ENCODE data around the gene TIMP2. TPM values are rescaled to one million over a fixed set of nuclear protein-coding genes. Genes with fewer than 3 reads are reported as not detected.

TIMP2 gene
- total and polyA plus RNA-seq, 5 donors: 86.9 to 183 (median 167) TPM

DNA sequence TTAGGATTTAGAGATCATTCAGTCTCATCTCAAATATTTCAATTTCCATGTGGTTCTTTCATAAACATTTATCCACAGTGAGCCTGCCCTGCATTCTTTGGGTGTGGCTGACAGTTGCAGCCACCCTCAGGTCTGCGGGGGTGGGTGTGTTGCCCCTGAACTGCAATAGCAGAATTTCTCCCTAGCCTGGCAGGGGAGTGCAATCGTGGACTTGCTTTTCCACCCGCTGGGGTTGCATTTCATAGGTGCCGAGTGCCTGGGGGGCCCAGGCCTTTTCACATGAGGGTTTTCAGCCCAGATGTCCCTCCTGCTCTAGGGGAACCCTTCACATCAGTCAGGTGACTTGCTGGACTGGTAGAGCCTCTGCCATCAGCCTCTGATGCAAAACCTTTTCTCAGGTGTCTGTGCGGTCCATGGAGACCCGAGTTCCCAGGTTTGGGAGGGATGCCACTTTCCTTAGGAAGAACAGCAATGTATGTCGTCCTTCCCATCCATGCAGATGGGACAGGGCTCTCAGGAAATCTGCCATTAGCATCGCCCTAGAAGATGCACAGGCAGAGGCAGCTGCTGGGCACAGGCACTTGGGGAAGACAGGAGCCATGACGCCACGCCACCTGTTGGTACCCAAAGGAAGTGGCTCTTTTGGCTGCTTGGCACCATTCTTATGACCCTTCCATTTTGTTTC, 82.2 kb downstream of the TIMP2 start:
- H3K9me3 ChIP-seq (ENCODE audit: control insufficient read depth, low read length): no peaks in the 10 kb centered on the region
- no peak overlapping the region for H3K27ac ChIP-seq (ENCODE audit: low read length)
- H3K4me1 ChIP-seq (ENCODE audit: control insufficient read depth, insufficient read depth, low read length): peaks cover 2% of the 10 kb centered on the region
- ATAC-seq (no peak), DNase-seq (peak in 1 of 3 donors; percentile 15)
- H3K4me3 ChIP-seq (ENCODE audit: low read length): no peak overlapping the region
- H3K27me3 ChIP-seq (ENCODE audit: control insufficient read depth, insufficient read depth): no peaks in the 10 kb centered on the region
- WGBS: 64% methylated on average over 10 of the region's 10 CpGs
- intact Hi-C loops (cut with DNase I): no loop called here

DNA sequence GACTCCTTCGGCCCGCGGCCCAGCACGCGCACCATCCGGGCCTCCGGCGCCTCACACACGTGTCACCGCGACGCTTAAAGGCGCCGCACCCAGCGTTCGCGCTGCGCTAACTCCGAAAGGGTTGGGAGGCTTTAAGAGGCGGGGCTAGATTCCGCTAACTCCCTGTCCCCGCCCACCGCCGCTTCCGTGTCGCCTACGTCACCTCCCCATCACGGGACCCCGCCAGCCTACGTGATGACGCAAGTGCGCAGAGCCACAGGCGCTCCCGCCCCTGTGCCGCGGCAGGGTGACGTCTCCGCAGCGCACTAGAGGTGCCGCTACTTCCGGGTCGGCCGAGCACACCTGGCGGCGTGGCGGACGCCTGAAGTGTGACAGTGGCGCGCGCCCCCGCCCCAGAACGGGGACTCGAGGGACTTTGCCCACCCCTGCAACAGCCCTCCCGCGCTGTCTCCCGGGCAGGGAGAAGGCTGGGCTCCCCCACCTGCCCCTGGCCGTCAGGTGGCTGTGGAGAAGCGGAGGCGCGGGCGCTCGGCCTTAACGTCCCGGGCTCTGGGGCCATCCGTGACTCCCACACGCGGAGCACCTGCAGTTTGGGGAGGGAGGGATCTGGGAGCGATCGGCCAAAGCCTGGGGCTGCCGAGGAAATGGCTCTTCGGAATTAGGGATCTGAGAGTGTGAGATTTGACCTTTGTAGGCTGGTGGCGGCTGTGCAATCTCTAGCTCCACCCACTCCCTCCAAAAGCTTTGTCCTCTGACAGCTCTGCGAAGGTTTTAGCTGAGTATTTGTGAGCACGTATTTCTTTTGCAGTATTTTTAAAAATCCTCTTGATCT, 84.2 kb downstream of the TIMP2 start, which contains the start of gene USP36:
Gene USP36, minus strand, starts transcription at position 35 of the 832 bp plus-strand sequence. CDS start 4,451 bp downstream, outside the sequence.
- under 1% methylated on average over 74 of the region's 74 CpGs for WGBS
- Histone ChIP-seq H3K27me3 (ENCODE audit: control insufficient read depth, insufficient read depth) (no peaks in the 10 kb centered on the region), H3K27ac (ENCODE audit: low read length) (peak within 1 kb of the TSS; percentile 85), H3K9me3 (ENCODE audit: control insufficient read depth, low read length) (no peaks in the 10 kb centered on the region), H3K4me3 (ENCODE audit: low read length) (peak within 1 kb of the TSS; percentile 80), H3K4me1 (ENCODE audit: control insufficient read depth, insufficient read depth, low read length) (peaks cover 2% of the 10 kb centered on the region)
- ATAC-seq (peak; percentile 97 to 98), DNase-seq (peak; percentile 100)
- intact Hi-C loops (cut with DNase I): no loop called here

DNA sequence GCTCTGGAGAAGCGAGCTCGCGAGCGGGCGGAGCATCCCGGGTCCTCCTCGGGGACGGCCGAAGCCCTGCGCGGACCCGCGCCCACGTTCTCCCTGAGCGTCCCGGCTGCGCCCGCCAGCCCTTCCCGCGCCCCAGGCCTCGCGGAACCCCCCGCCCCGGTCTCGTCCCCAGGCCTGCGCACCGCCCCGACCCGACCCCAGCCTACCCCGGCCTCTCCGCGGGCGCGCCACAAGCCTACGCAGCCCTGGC, 84.7 kb downstream of the TIMP2 start:
- DNase-seq: no peak
- 1% methylated on average over 35 of the region's 35 CpGs for WGBS
- no peaks in the 10 kb centered on the region for H3K9me3 ChIP-seq (ENCODE audit: control insufficient read depth, low read length)
- no peaks in the 10 kb centered on the region for H3K27me3 ChIP-seq (ENCODE audit: control insufficient read depth, insufficient read depth)
- ATAC-seq: no peak
- peaks cover 2% of the 10 kb centered on the region for H3K4me1 ChIP-seq (ENCODE audit: control insufficient read depth, insufficient read depth, low read length)
- H3K27ac ChIP-seq (ENCODE audit: low read length): peak overlapping the region; percentile 85
- intact Hi-C loops (cut with DNase I): no loop called here
- peak overlapping the region; percentile 80 for H3K4me3 ChIP-seq (ENCODE audit: low read length)

GRCh38 chr17:78839762-78840529, 85.2 kb downstream of the TIMP2 start:
- Histone ChIP-seq H3K27ac (ENCODE audit: low read length) (peak overlapping the region; percentile 85), H3K4me1 (ENCODE audit: control insufficient read depth, insufficient read depth, low read length) (peaks cover 2% of the 10 kb centered on the region), H3K4me3 (ENCODE audit: low read length) (peak overlapping the region; percentile 80), H3K9me3 (ENCODE audit: control insufficient read depth, low read length) (no peaks in the 10 kb centered on the region), H3K27me3 (ENCODE audit: control insufficient read depth, insufficient read depth) (no peaks in the 10 kb centered on the region)
- peak in 2 of 3 donors; percentile 61 to 78 for DNase-seq
- under 1% methylated on average over 73 of the region's 73 CpGs for WGBS
- intact Hi-C loops (cut with DNase I): no loop called here
- peak; percentile 13 to 45 for ATAC-seq

GRCh38 chr17:78839235-78839761, 85.9 kb downstream of the TIMP2 start:
- 20% methylated on average over 11 of the region's 11 CpGs for WGBS
- no peak for DNase-seq

GRCh38 chr17:78838574-78839005, 86.6 kb downstream of the TIMP2 start:
- no peaks in the 10 kb centered on the region for H3K27me3 ChIP-seq (ENCODE audit: control insufficient read depth, insufficient read depth)
- intact Hi-C loops (cut with DNase I): no loop called here
- ATAC-seq: no peak
- WGBS: 91% methylated on average over 22 of the region's 22 CpGs
- H3K27ac ChIP-seq (ENCODE audit: low read length): no peak overlapping the region
- H3K4me1 ChIP-seq (ENCODE audit: control insufficient read depth, insufficient read depth, low read length): peaks cover 2% of the 10 kb centered on the region
- no peak overlapping the region for H3K4me3 ChIP-seq (ENCODE audit: low read length)
- H3K9me3 ChIP-seq (ENCODE audit: control insufficient read depth, low read length): no peaks in the 10 kb centered on the region
- no peak for DNase-seq

More at GRCh38 chr17:78839235-78839761, 85.9 kb downstream of the TIMP2 start:
- Histone ChIP-seq H3K27me3 (ENCODE audit: control insufficient read depth, insufficient read depth) (no peaks in the 10 kb centered on the region), H3K4me1 (ENCODE audit: control insufficient read depth, insufficient read depth, low read length) (peaks cover 2% of the 10 kb centered on the region), H3K27ac (ENCODE audit: low read length) (peak overlapping the region; percentile 85), H3K4me3 (ENCODE audit: low read length) (peak overlapping the region; percentile 80), H3K9me3 (ENCODE audit: control insufficient read depth, low read length) (no peaks in the 10 kb centered on the region)
- intact Hi-C loops (cut with DNase I): no loop called here
- no peak for ATAC-seq

GRCh38 chr17:78836420-78837021, 88.7 kb downstream of the TIMP2 start:
- H3K4me3 ChIP-seq (ENCODE audit: low read length): no peak overlapping the region
- no peak for ATAC-seq
- WGBS: 79% methylated on average over 5 of the region's 5 CpGs
- no peaks in the 10 kb centered on the region for H3K9me3 ChIP-seq (ENCODE audit: control insufficient read depth, low read length)
- H3K27me3 ChIP-seq (ENCODE audit: control insufficient read depth, insufficient read depth): no peaks in the 10 kb centered on the region
- H3K27ac ChIP-seq (ENCODE audit: low read length): no peak overlapping the region
- intact Hi-C loops (cut with DNase I): no loop called here
- DNase-seq: no peak
- H3K4me1 ChIP-seq (ENCODE audit: control insufficient read depth, insufficient read depth, low read length): peaks cover 2% of the 10 kb centered on the region

GRCh38 chr17:78834571-78834970, 90.6 kb downstream of the TIMP2 start:
- Histone ChIP-seq H3K9me3 (ENCODE audit: control insufficient read depth, low read length) (no peaks in the 10 kb centered on the region), H3K4me1 (ENCODE audit: control insufficient read depth, insufficient read depth, low read length) (peaks cover 2% of the 10 kb centered on the region), H3K27ac (ENCODE audit: low read length) (no peak overlapping the region), H3K27me3 (ENCODE audit: control insufficient read depth, insufficient read depth) (no peaks in the 10 kb centered on the region), H3K4me3 (ENCODE audit: low read length) (no peak overlapping the region)
- WGBS: 96% methylated on average over 8 of the region's 8 CpGs
- DNase-seq (no peak), ATAC-seq (no peak)
- intact Hi-C loops (cut with DNase I): no loop called here

GRCh38 chr17:78832541-78832810, 92.7 kb downstream of the TIMP2 start:
- intact Hi-C loops (cut with DNase I): no loop called here
- H3K4me1 ChIP-seq (ENCODE audit: control insufficient read depth, insufficient read depth, low read length): no peaks in the 10 kb centered on the region

DNA sequence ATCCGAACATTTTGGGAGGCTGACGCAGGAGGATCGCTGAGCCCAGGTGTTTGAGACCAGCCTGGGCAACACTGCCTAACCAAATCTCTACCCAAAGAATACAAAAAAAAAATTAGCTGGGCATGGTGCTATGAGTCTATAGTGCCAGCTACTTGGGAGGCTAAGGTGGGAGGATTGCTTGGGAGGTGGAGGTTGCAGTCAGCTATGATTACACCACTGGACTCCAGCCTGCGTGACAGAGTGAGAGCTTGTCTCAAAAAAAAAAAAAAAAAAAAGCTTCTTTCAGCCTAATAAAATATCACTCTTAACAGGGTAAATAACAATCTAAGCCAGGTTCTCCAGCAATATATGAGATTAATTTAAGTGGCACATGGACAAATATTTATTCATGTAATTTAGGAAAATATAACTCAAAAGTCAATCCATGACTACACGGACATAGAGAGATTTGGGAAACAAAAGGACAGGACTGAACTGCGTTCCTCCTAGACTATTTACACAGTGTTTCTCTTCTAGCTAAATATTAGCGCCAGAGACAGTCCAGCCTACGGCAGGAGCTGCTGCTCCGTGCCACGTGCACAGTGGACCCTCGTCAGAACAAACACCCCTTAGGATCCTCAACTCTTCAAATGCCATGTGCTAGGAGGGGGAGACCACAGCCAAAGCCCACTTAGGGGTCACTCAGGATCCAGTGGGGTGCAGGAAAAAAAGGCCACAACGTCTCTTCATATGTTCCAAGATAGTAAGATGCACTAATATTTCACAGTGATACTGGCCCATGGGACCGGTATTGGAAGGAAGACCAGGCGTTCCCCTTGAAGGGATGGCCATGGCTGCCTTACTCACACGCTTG, 93.3 kb downstream of the TIMP2 start:
- Histone ChIP-seq H3K4me3 (ENCODE audit: low read length) (no peak overlapping the region), H3K9me3 (ENCODE audit: control insufficient read depth, low read length) (no peaks in the 10 kb centered on the region), H3K4me1 (ENCODE audit: control insufficient read depth, insufficient read depth, low read length) (no peaks in the 10 kb centered on the region), H3K27me3 (ENCODE audit: control insufficient read depth, insufficient read depth) (no peaks in the 10 kb centered on the region), H3K27ac (ENCODE audit: low read length) (no peak overlapping the region)
- 89% methylated on average over 15 of the region's 15 CpGs for WGBS
- DNase-seq (no peak), ATAC-seq (no peak)
- intact Hi-C loops (cut with DNase I): no loop called here

More at GRCh38 chr17:78832541-78832810, 92.7 kb downstream of the TIMP2 start:
- Histone ChIP-seq H3K4me3 (ENCODE audit: low read length) (no peak overlapping the region), H3K27ac (ENCODE audit: low read length) (no peak overlapping the region), H3K9me3 (ENCODE audit: control insufficient read depth, low read length) (no peaks in the 10 kb centered on the region), H3K27me3 (ENCODE audit: control insufficient read depth, insufficient read depth) (no peaks in the 10 kb centered on the region)
- 95% methylated on average over 2 of the region's 2 CpGs for WGBS
- no peak for DNase-seq
- ATAC-seq: no peak
